ENCODE data around the gene SNX8. TPM values are rescaled to one million over a fixed set of nuclear protein-coding genes. Genes with fewer than 3 reads are reported as not detected.

SNX8 gene
- total and polyA plus RNA-seq, 2 of the 8 experiments (the other 6 are each of a cell fraction or from before 2014, with no cell fraction given), result 46.2 to 70.8 TPM

DNA sequence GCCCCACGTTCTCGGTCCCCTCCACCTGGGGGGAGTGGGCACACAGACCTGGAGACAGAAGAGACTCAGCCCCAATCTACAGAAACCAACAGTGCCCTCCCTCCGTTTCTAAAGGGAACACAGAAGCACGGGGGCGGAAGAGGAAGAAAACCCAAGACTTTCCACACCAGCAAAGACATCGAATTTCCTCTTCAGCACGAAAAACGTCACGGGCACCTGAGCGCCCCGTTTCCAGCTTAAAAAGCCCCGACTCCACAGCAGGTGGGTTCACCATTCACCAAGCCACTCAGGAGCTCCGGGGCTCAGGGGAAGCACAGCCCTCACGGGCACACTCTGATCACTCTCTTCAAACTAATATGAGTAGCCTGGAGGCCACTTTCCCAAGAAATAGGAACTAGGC lies 52.6 kb downstream of the SNX8 start:
- 96% methylated on average over 14 of the region's 14 CpGs; no CpG with 5 or more reads in 1 of the 2 experiments for WGBS, 2 experiments (ENCODE audit: extremely low coverage in 1 of 2, insufficient coverage in 1 of 2, insufficient read length in 1 of 2, insufficient replicate concordance in 2 of 2, low coverage in 1 of 2, low lambda C conversion rate in 2 of 2, missing lambda C conversion rate in 1 of 2)
- H3K23me2 ChIP-seq (ENCODE audit: low read depth, low read length), result no peaks in the 10 kb centered on the region

More for the DNA sequence above, 52.6 kb downstream of the SNX8 start:
- Histone ChIP-seq H2BK20ac (ENCODE audit: low read length) (no peak overlapping the region), H4K5ac (ENCODE audit: insufficient read length, low read depth, low read length) (no peak overlapping the region), H3K9ac (replicated peaks in 1 of 4; ENCODE audit: extremely low read depth in 1 of 4, low read depth in 3 of 4, low read length in 3 of 4) (no peak overlapping the region), H3K56ac (replicated peaks; ENCODE audit: insufficient read length, low read depth, low read length) (no peak overlapping the region), H2BK15ac (ENCODE audit: low read length) (no peak overlapping the region), H2BK12ac (ENCODE audit: low read depth, low read length) (no peak overlapping the region), H2BK5ac (ENCODE audit: low read depth, low read length) (no peak overlapping the region), H3K4me1 (replicated peaks in 1 of 4; ENCODE audit: control insufficient read depth in 3 of 4, insufficient read depth in 4 of 4, low read length in 3 of 4) (no peaks in the 10 kb centered on the region), H4K91ac (replicated peaks; ENCODE audit: insufficient read length, low read length) (no peak overlapping the region), H3K36me3 (ENCODE audit: control insufficient read depth in 2 of 4, insufficient read depth in 4 of 4, low read length in 3 of 4) (peaks cover 4 to 9% (median 5%) of the 10 kb centered on the region in 4 experiments; a peak in 5 of 8 replicates), H3K14ac (ENCODE audit: insufficient read length) (no peak overlapping the region), H3K79me1 (ENCODE audit: low read depth, low read length) (no peaks in the 10 kb centered on the region; the same call in 1 of the 2 replicates), H2AFZ (ENCODE audit: low read length) (no peak overlapping the region), H3K18ac (ENCODE audit: extremely low read depth, low read length) (no peak overlapping the region), H3K4ac (replicated peaks; ENCODE audit: insufficient read length, low read depth, low read length) (no peak overlapping the region), H3K23ac (ENCODE audit: insufficient read length) (no peak overlapping the region), H4K20me1 (replicated peaks in 1 of 2; ENCODE audit: control insufficient read depth in 1 of 2, insufficient read depth in 2 of 2, low read length in 2 of 2) (peaks cover 0 to 7% of the 10 kb centered on the region in 2 experiments), H3K4me2 (ENCODE audit: insufficient read depth in 1 of 2, low read depth in 2 of 2, low read length in 2 of 2) (no peak overlapping the region), H4K8ac (ENCODE audit: extremely low read depth, insufficient read depth, low read length) (no peak overlapping the region; the same call in 1 of the 2 replicates), H3K79me2 (ENCODE audit: control insufficient read depth in 1 of 2, insufficient read depth in 2 of 2, low read length in 2 of 2) (no peaks in the 10 kb centered on the region), H3K4me3 (ENCODE audit: extremely low read depth in 1 of 4, insufficient read depth in 2 of 4, low read depth in 3 of 4, low read length in 4 of 4) (no peak overlapping the region), H2BK120ac (replicated peaks; ENCODE audit: low read depth, low read length) (no peak overlapping the region), H3K27me3 (replicated peaks in 1 of 4; ENCODE audit: control insufficient read depth in 3 of 4, extremely low read depth in 1 of 4, insufficient read depth in 3 of 4, low read length in 3 of 4) (no peaks in the 10 kb centered on the region), H3K9me3 (ENCODE audit: insufficient read depth in 2 of 2, low read depth in 1 of 2, low read length in 1 of 2) (no peaks in the 10 kb centered on the region), H2AK5ac (ENCODE audit: low read depth, low read length) (no peak overlapping the region), H3K27ac (ENCODE audit: low read depth, low read length) (no peak overlapping the region)
- FAIRE-seq (no peak), DNase-seq (ENCODE audit: low read depth in 1 of 2, low spot score in 2 of 2) (no peak)
- POLR2A ChIA-PET (ENCODE audit: partially characterized antibody), result interaction anchor here (0.9 to 1.7 kb wide), 4 partner anchors 8 to 117 kb away, joined by 3 to 5 read pairs (median 4); partner anchors contain the start of genes MRM2 and NUDT1
- TF ChIP-seq KDM1A (IDR thresholded peaks at IDR 0.05; ENCODE audit: borderline replicate concordance, low read length) (no peak), HDAC6 (IDR thresholded peaks at IDR 0.05; ENCODE audit: low read depth, low read length) (no peak), POLR2A (IDR thresholded peaks at IDR 0.05; ENCODE audit: control extremely low read depth in 1 of 2, low read depth in 2 of 2, low read length in 2 of 2) (no peak)
- TF ChIP-seq, protein P1, sequence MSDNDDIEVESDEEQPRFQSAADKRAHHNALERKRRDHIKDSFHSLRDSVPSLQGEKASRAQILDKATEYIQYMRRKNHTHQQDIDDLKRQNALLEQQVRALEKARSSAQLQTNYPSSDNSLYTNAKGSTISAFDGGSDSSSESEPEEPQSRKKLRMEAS (IDR thresholded peaks at IDR 0.05), result no peak
- CTCF ChIA-PET (ENCODE audit: partially characterized antibody), result interaction anchor here (0.8 to 7.4 kb wide), 4 partner anchors 13 to 209 kb away, joined by 3 to 38 read pairs (median 4); no protein-coding TSS in a partner anchor
